Measurements from ENCODE around the gene RAB8A.

- no peak for TF ChIP-seq CTCF (IDR thresholded peaks at IDR 0.05; ENCODE audit: low read depth, low read length)
- TF ChIP-seq EZH2phosphoT487 (IDR thresholded peaks at IDR 0.05; ENCODE audit: low read depth): no peak
These were observed 48.8 kb downstream of the RAB8A start for GRCh38 chr19:16160445-16160942.
